Measurements from ENCODE around the gene MAP3K12.

- TF ChIP-seq CTCF (IDR thresholded peaks at IDR 0.05) (no peak), POLR2A (IDR thresholded peaks at IDR 0.05) (no peak), POLR2AphosphoS5 (IDR thresholded peaks at IDR 0.05) (peak; percentile 22)
These were observed 3.1 kb downstream of the MAP3K12 start for GRCh38 chr12:53495903-53496751.
